ENCODE data around the gene MSL1. TPM values are rescaled to one million over a fixed set of nuclear protein-coding genes. Genes with fewer than 3 reads are reported as not detected.
A peak's percentile ranks its signal among the peaks of the same experiment; 100 is the strongest.

The MSL1 gene
- total and polyA plus RNA-seq, 9 of the 15 experiments (the other 6 are each of a cell fraction or from before 2014, with no cell fraction given), result 13.8 to 120 (median 61.9) TPM

DNA sequence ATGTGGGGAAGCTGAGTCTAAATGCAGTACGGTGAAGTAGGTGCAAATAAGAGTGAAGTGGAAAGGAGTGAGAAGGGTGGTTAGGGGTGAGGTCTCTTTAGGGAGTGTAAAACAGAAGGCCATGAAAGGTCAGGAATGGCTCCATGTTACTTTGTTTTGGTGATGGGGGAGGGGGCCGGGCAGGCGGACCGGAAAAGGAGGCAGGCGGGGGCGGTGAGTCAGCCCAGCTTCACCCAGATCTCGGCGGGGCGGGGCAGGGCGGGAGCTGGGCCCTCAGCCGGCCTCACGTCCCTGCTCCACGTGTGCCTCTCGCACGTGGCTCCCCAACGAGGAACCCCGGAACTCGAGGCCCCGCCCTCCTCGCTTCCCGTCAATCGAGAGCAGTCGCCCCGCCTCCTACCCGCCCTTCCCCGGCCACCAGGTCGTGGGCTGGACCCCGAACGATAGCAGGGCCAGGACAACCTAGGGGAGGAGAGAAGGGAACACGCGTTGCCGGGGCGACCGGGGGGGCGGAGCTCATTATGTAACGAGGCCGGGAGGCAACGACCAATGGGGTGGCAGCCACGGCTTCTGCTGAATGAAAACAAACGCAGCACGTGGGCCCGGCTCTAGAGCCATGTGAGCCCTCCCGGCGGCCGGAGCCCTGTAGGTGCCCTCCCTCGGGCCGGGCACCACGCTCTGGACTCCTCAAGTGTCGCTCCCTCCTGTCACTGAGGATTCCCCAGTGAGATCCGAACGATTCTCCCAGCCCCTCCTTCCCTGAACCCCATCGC is 22.7 kb upstream of the MSL1 start (continued):
- TF ChIP-seq, protein P1, sequence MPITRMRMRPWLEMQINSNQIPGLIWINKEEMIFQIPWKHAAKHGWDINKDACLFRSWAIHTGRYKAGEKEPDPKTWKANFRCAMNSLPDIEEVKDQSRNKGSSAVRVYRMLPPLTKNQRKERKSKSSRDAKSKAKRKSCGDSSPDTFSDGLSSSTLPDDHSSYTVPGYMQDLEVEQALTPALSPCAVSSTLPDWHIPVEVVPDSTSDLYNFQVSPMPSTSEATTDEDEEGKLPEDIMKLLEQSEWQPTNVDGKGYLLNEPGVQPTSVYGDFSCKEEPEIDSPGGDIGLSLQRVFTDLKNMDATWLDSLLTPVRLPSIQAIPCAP (CRISPR knock-in tag; IDR thresholded peaks at IDR 0.05; ENCODE audit: borderline replicate concordance), result no peak
- TF ChIP-seq DIDO1 (tag; IDR thresholded peaks at IDR 0.05; ENCODE audit: low read depth), result no peak
- TF ChIP-seq ASH1L (IDR thresholded peaks at IDR 0.05; ENCODE audit: borderline replicate concordance, low read depth, partially characterized antibody), result peak; percentile 33
- no peak for TF ChIP-seq DNMT1 (IDR thresholded peaks at IDR 0.05)
- TF ChIP-seq ZNF764 (CRISPR knock-in tag; IDR thresholded peaks at IDR 0.05; ENCODE audit: low read depth), result no peak
- TF ChIP-seq, protein P2, sequence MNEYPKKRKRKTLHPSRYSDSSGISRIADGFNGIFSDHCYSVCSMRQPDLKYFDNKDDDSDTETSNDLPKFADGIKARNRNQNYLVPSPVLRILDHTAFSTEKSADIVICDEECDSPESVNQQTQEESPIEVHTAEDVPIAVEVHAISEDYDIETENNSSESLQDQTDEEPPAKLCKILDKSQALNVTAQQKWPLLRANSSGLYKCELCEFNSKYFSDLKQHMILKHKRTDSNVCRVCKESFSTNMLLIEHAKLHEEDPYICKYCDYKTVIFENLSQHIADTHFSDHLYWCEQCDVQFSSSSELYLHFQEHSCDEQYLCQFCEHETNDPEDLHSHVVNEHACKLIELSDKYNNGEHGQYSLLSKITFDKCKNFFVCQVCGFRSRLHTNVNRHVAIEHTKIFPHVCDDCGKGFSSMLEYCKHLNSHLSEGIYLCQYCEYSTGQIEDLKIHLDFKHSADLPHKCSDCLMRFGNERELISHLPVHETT (CRISPR knock-in tag; conservative IDR thresholded peaks at IDR 0.05 in 1 of 2, IDR thresholded peaks at IDR 0.05 in 1 of 2), result peak in 1 of 2 experiments; percentile 62; a peak in 2 of 4 replicates
- no peak for TF ChIP-seq PHB (CRISPR knock-in tag; IDR thresholded peaks at IDR 0.05)
- no peak for TF ChIP-seq ZNF507 (tag; conservative IDR thresholded peaks at IDR 0.05)
- TF ChIP-seq, protein P3, sequence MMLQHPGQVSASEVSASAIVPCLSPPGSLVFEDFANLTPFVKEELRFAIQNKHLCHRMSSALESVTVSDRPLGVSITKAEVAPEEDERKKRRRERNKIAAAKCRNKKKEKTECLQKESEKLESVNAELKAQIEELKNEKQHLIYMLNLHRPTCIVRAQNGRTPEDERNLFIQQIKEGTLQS (IDR thresholded peaks at IDR 0.05), result peak; percentile 86
- TF ChIP-seq, protein P3 (CRISPR knock-in tag; conservative IDR thresholded peaks at IDR 0.05), result 0 out of 2 replicates have a peak, but pooled peaks have one; percentile 76
- TF ChIP-seq, protein P4, sequence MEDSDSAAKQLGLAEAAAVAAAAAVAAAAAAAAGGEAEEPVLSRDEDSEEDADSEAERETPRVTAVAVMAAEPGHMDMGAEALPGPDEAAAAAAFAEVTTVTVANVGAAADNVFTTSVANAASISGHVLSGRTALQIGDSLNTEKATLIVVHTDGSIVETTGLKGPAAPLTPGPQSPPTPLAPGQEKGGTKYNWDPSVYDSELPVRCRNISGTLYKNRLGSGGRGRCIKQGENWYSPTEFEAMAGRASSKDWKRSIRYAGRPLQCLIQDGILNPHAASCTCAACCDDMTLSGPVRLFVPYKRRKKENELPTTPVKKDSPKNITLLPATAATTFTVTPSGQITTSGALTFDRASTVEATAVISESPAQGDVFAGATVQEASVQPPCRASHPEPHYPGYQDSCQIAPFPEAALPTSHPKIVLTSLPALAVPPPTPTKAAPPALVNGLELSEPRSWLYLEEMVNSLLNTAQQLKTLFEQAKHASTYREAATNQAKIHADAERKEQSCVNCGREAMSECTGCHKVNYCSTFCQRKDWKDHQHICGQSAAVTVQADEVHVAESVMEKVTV (CRISPR knock-in tag; IDR thresholded peaks at IDR 0.05), result no peak
- TF ChIP-seq, protein P5, sequence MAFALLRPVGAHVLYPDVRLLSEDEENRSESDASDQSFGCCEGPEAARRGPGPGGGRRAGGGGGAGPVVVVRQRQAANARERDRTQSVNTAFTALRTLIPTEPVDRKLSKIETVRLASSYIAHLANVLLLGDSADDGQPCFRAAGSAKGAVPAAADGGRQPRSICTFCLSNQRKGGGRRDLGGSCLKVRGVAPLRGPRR (CRISPR knock-in tag; IDR thresholded peaks at IDR 0.05), result no peak
- TF ChIP-seq, protein P6, sequence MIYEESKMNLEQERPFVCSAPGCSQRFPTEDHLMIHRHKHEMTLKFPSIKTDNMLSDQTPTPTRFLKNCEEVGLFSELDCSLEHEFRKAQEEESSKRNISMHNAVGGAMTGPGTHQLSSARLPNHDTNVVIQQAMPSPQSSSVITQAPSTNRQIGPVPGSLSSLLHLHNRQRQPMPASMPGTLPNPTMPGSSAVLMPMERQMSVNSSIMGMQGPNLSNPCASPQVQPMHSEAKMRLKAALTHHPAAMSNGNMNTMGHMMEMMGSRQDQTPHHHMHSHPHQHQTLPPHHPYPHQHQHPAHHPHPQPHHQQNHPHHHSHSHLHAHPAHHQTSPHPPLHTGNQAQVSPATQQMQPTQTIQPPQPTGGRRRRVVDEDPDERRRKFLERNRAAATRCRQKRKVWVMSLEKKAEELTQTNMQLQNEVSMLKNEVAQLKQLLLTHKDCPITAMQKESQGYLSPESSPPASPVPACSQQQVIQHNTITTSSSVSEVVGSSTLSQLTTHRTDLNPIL (CRISPR knock-in tag; IDR thresholded peaks at IDR 0.05), result no peak
- TF ChIP-seq ZNF551 (CRISPR knock-in tag; IDR thresholded peaks at IDR 0.05), result no peak
- TF ChIP-seq, protein P7, sequence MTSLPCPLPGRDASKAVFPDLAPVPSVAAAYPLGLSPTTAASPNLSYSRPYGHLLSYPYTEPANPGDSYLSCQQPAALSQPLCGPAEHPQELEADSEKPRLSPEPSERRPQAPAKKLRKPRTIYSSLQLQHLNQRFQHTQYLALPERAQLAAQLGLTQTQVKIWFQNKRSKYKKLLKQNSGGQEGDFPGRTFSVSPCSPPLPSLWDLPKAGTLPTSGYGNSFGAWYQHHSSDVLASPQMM (CRISPR knock-in tag; IDR thresholded peaks at IDR 0.05), result no peak
- TF ChIP-seq ZFP36 (IDR thresholded peaks at IDR 0.05; ENCODE audit: low read depth, low read length, partially characterized antibody), result no peak
- TF ChIP-seq TEAD2 (tag; IDR thresholded peaks at IDR 0.05), result no peak
- no peak for TF ChIP-seq ZNF445 (CRISPR knock-in tag; IDR thresholded peaks at IDR 0.05; ENCODE audit: low read depth)
- 0 out of 2 replicates have a peak, but pooled peaks have one; percentile 43 for TF ChIP-seq TCF7 (IDR thresholded peaks at IDR 0.05; ENCODE audit: borderline replicate concordance)
